ENCODE measurements around the gene JCAD. TPM values are rescaled to one million over a fixed set of nuclear protein-coding genes. Genes with fewer than 3 reads are reported as not detected.

The JCAD gene
- total RNA-seq, 1 experiment from 2014 or later, result 0.77 TPM

DNA sequence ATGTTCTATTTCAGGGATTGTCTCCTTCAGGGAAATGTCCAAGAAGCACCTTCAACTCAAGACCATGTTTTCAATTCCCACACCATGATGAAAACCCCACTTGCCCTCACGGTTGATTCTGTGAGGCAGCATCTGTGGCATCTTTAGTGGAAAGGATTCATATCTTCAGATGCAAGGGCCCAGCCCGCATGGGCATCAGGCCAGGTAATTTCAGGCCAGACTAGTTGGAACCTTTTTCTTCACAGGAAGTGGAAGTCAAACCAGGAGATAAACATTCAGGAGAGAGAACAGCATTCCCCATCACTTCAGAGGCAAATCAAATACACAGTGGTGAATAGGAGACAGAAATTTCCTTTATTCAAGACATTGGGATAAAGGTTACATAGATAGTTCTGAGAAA lies 88.8 kb downstream of the JCAD start:
- Histone ChIP-seq H2AFZ (ENCODE audit: low read length) (no peak overlapping the region), H3K79me1 (ENCODE audit: insufficient read depth, low read depth, low read length, poor library complexity, severe bottlenecking) (no peaks in the 10 kb centered on the region), H3K4me2 (ENCODE audit: insufficient read depth, insufficient read length, low read length) (no peak overlapping the region), H2AK5ac (ENCODE audit: insufficient read length, low read length) (no peak overlapping the region), H3K18ac (ENCODE audit: insufficient read length, low read depth, low read length) (no peak overlapping the region), H2BK12ac (ENCODE audit: insufficient read length, low read depth, low read length) (no peak overlapping the region), H3K4ac (ENCODE audit: low read depth, low read length) (no peak overlapping the region), H4K5ac (ENCODE audit: insufficient read length, low read depth, low read length) (no peak overlapping the region), H2BK120ac (ENCODE audit: low read depth, low read length, poor library complexity, severe bottlenecking) (no peak overlapping the region), H3K23me2 (ENCODE audit: insufficient read length, low read depth, low read length, poor library complexity, severe bottlenecking) (no peaks in the 10 kb centered on the region), H3K9me3 (ENCODE audit: control insufficient read depth, low read depth, low read length) (no peaks in the 10 kb centered on the region), H3K23ac (ENCODE audit: insufficient read length, low read depth, low read length) (no peak overlapping the region), H3T11ph (ENCODE audit: low read length) (no peak overlapping the region), H3K56ac (ENCODE audit: insufficient read length, low read depth, low read length) (no peak overlapping the region), H3K9ac (ENCODE audit: extremely low read depth, insufficient read length, low read length) (no peak overlapping the region), H3K79me2 (ENCODE audit: insufficient read depth, low read length) (no peaks in the 10 kb centered on the region), H3K27me3 (ENCODE audit: insufficient read depth, low read length) (no peaks in the 10 kb centered on the region), H4K8ac (replicated peaks; ENCODE audit: insufficient read length, low read depth, low read length) (no peak overlapping the region), H4K91ac (ENCODE audit: insufficient read length, low read depth, low read length) (no peak overlapping the region), H4K20me1 (ENCODE audit: control insufficient read depth, insufficient read depth, insufficient read length) (no peaks in the 10 kb centered on the region), H3K14ac (ENCODE audit: insufficient read depth, low read length) (no peak overlapping the region), H2BK20ac (ENCODE audit: low read depth, low read length, poor library complexity, severe bottlenecking) (no peak overlapping the region), H3K4me1 (ENCODE audit: insufficient read depth, low read length) (no peaks in the 10 kb centered on the region), H2BK5ac (ENCODE audit: insufficient read length, low read length) (no peak overlapping the region), H3K27ac (ENCODE audit: insufficient read length, low read depth, low read length) (no peak overlapping the region), H2BK15ac (ENCODE audit: low read depth, low read length) (no peak overlapping the region)
- no CpG with 5 or more reads among the region's 2 CpGs for WGBS (ENCODE audit: extremely low coverage, insufficient read length, low lambda C conversion rate)
- Mint-ChIP-seq H3K27ac (no peak overlapping the region), H3K27me3 (ENCODE audit: low read depth) (no peaks in the 10 kb centered on the region), H3K4me1 (0 out of 4 replicates have a peak, but pooled peaks cover 0 to 3% of the 10 kb centered on the region in 2 experiments), H3K9me3 (peaks cover 0 to 13% of the 10 kb centered on the region in 2 experiments; a peak in 4 of 5 replicates), H3K36me3 (ENCODE audit: insufficient read depth in 1 of 3, low read depth in 3 of 3) (peaks cover 0 to 7% (median 2%) of the 10 kb centered on the region in 3 experiments; a peak in 4 of 7 replicates), H3K4me3 (no peak overlapping the region)
- no peak for DNase-seq
- TF ChIP-seq, protein P1, sequence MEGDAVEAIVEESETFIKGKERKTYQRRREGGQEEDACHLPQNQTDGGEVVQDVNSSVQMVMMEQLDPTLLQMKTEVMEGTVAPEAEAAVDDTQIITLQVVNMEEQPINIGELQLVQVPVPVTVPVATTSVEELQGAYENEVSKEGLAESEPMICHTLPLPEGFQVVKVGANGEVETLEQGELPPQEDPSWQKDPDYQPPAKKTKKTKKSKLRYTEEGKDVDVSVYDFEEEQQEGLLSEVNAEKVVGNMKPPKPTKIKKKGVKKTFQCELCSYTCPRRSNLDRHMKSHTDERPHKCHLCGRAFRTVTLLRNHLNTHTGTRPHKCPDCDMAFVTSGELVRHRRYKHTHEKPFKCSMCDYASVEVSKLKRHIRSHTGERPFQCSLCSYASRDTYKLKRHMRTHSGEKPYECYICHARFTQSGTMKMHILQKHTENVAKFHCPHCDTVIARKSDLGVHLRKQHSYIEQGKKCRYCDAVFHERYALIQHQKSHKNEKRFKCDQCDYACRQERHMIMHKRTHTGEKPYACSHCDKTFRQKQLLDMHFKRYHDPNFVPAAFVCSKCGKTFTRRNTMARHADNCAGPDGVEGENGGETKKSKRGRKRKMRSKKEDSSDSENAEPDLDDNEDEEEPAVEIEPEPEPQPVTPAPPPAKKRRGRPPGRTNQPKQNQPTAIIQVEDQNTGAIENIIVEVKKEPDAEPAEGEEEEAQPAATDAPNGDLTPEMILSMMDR (conservative IDR thresholded peaks at IDR 0.05), result no peak
